HG02610 (cell line): Measurements from ENCODE around the gene HS6ST3.
"Not testable (repeated sequence)": the region's sequence is repeated elsewhere in the genome, so short reads cannot be mapped to it uniquely, and the experiment has no call there.

Source experiments
- ATAC-seq: cut with Tn5 transposase; IDR thresholded peaks from one replicate; pipeline ENCODE4 v1.9.1; 2021; ENCODE audit warnings: mild to moderate bottlenecking, moderate library complexity; ENCODE audit not compliant: unreplicated experiment

The HS6ST3 gene

GRCh38 chr13:96089749-96090239 lies at the start of gene HS6ST3:
TSS of gene HS6ST3 (plus strand) at chr13:96090107.
- ATAC-seq = peak; percentile 41

DNA sequence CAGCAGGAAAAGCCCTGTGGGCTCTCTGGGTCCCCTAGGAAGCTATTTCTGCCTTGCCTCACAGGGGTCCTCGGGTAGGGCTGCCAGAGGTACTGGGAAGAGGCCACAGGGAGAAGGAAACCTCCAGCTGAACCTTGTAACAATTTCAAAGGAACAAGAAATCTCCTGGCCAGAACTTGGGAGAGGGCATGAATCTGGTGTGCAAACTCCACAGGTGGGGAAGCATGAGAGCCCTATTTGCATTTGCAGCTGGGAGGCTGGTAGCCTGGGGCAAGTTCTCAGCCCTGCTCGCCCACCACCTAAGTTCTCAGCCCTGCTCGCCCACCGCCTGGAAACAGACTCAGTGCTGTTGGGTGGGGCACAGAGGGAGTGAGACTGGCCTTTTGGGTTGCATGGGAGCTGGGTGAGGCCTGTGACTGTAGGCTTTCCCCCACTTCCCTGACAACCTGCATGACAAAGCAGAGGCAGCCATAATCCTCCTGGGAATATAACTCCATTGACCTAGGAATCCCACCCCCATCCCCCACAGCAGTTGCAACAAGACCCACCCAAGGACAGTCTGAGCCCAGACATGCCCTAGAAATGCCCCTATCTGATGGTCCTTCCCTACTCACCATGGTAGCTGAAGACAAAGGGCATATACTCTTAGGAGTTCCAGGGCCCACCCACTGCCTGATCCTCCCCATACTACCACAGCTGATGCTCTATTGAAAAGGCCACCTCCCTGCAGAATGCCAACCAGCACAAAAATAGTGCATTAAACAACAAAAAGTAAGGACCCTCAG lies 48.4 kb upstream of the HS6ST3 start:
- no peak for ATAC-seq

DNA sequence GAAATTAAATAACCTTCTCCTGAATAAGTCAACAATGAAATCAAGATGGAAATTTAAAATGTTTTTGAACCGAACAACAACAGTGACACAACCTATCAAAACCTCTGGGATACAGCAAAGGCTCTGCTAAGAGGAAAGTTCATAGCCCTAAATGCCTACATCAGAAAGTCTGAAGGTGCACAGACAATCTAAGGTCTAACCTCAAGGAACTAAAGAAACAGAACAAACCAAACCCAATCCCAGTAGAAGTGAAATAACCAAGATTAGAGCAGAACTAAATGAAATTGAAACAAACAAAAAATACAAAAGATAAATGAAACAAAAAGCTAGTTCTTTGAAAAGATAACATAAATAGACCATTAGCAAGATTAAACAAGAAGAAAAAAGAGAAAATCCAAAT lies 45.7 kb upstream of the HS6ST3 start:
- ATAC-seq = no peak

DNA sequence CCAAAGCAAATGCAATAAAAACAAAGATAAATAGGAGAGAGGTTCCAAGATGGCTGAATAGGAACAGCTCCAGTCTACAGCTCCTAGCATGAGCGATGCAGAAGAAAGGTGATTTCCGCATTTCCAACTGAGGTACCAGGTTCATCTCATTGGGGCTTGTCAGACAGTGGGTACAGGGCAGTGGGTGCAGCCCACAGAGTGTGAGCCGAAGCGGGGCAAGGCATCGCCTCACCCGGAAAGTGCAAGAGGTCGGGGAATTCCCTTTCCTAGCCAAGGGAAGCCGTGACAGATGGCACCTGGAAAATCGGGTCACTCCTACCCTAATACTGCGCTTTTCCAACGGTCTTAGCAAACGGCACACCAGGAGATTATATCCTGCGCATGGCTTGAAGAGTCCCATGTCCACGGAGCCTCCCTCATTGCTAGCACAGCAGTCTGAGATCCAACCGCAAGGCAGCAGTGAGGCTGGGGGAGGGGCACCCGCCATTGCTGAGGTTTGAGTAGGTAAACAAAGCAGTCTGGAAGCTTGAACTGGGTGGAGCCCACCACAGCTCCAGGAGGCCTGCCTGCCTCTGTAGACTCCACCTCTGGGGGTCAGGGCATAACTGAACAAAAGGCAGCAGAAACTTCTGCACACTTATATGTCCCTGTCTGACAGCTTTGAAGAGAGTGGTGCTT lies 43.3 kb upstream of the HS6ST3 start:
- not testable (repeated sequence) for ATAC-seq

DNA sequence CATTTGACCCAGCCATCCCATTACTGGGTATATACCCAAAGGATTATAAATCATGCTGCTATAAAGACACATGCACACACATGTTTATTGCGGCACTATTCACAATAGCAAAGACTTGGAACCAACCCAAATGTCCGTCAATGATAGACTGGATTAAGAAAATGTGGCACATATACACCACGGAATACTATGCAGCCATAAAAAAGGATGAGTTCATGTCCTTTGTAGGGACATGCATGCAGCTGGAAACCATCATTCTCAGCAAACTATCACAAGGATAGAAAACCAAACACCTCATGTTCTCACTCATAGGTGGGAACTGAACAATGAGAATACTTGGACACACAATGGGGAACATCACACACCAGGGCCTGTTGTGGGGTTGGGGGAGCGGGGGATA lies 39.0 kb upstream of the HS6ST3 start:
- not testable (repeated sequence) for ATAC-seq

- ATAC-seq = not testable (repeated sequence)
These were observed 38.4 kb upstream of the HS6ST3 start for GRCh38 chr13:96051491-96051890.

- not testable (repeated sequence) for ATAC-seq
These were observed 38.0 kb upstream of the HS6ST3 start for GRCh38 chr13:96051946-96052345.

- peak; percentile 64 for ATAC-seq
These were observed 37.3 kb upstream of the HS6ST3 start for GRCh38 chr13:96052656-96053002.

GRCh38 chr13:96053003-96053703 lies 36.8 kb upstream of the HS6ST3 start, which contains the start of gene UGGT2:
TSS of gene UGGT2 (minus strand) at chr13:96053401. CDS start at chr13:96053312, 89 bp downstream.
- ATAC-seq = peak; percentile 95

DNA sequence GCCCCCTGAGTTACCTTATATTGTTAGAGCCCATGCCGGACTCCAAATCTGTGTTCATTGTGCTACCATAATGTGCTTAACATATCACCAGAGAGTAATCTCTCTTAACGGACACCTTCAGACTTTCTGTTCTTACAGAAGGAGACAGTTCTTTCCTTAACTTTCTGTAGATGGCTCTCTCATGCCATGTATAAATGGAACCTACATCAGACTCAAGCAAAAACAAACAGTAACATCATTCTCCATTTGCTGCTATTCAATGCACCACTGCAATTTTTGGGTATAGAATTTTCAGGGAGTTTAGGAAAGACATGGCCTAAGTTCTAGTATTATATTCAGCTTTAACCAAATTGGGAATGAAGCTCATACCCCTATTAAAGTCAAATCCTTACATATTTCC lies 24.1 kb upstream of the HS6ST3 start:
- ATAC-seq = no peak

GRCh38 chr13:96068729-96069128 lies 21.2 kb upstream of the HS6ST3 start:
- no peak for ATAC-seq

DNA sequence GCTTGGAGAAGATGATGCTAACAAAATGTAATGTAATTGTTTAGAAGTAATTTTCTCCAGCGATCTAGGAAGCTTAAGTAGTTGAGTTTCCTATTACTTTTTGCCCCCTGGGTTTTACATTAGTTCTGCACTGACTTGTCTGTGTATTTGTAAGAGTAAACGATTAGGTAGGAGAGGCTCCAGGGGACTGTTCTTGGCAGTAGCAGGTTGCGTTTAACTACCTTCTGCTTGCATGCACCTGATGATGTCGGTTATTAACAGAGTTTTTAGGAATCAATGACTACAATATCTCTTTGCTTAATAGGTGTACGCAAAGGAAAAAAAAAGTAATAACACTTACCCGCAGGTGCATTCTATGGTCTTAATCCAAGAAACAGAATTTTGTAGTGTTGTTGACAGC lies 18.4 kb upstream of the HS6ST3 start:
- no peak for ATAC-seq

GRCh38 chr13:96072392-96072791 lies 17.5 kb upstream of the HS6ST3 start:
- ATAC-seq = no peak

- ATAC-seq = no peak
These were observed 13.9 kb upstream of the HS6ST3 start for GRCh38 chr13:96075953-96076543.

DNA sequence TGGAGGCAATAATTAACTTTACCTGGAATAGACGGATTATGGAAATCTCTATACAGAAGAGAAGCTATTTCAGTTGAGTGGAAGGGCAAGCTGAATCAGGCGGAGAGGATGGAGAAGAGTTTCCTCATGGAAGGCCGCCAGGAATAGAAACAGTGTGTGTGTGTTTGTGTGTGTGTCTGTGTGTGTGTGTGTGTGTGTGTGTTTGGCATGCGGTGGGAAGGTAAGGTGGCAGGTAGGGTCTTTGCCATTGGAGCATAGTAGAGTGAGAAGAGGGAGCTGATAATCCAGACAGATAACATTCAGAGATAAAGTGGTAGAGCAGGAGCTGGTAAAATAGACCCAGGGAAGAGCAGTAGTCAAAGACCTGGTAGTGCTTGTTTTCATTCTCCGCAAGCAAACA lies 9.2 kb upstream of the HS6ST3 start:
- ATAC-seq = no peak

DNA sequence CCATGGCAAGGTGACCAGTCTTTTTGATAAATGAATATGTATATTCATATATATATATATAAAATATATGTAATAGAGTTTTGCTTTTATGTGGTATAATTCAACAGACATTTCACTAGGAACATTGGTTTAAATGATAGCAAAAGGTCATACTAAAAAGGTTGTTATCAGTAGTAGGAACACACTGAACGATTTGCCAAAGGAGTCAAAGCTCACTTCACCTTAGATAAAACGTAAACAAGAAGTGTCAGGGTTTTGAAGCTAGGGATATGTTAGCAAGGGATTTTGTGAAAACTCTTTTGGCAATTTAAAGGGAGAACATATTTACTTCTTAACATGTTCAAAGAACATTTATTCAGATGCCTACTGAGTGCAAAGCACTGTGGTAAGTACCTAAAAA lies 8.0 kb upstream of the HS6ST3 start:
- no peak for ATAC-seq

DNA sequence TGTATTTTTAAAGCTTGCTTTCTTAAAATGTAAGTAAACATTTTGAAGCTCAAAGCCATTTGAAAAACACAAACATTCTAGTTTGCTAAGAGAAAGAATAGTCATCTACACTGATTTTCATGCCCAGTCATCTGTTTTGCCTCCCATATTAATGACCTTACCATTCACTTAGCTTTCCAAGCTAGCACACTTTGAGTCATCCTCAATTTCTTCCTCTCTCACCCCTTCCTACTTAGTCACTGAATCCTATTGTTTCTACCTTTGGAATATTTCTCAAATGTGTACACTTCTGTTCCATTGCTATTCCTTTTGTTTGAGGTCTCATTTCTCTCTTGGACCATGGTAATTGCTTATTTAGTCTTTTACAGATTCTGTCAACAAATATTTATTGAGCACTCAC lies 7.3 kb upstream of the HS6ST3 start:
- ATAC-seq = no peak

DNA sequence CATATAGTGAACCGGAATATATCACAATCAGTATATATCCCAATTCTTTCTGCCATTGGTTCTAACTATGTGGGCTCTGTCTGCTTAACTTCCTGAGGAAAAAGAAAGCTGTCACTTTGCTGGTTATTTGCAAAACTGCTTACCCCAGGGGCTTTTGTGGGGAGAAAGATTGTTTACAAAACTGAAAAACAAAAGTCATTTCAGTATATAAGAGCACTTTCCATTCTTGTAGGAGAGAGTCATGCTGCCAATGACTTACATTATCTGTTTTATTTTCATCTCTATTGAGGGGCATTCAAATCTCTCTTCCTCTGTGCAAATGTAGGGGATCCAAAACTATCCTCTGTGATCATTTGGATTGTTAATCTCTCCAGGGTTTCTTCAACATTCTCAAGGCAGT lies 3.2 kb upstream of the HS6ST3 start:
- no peak for ATAC-seq

- no peak for ATAC-seq
These were observed 768 bp upstream of the HS6ST3 start for GRCh38 chr13:96089139-96089538.

DNA sequence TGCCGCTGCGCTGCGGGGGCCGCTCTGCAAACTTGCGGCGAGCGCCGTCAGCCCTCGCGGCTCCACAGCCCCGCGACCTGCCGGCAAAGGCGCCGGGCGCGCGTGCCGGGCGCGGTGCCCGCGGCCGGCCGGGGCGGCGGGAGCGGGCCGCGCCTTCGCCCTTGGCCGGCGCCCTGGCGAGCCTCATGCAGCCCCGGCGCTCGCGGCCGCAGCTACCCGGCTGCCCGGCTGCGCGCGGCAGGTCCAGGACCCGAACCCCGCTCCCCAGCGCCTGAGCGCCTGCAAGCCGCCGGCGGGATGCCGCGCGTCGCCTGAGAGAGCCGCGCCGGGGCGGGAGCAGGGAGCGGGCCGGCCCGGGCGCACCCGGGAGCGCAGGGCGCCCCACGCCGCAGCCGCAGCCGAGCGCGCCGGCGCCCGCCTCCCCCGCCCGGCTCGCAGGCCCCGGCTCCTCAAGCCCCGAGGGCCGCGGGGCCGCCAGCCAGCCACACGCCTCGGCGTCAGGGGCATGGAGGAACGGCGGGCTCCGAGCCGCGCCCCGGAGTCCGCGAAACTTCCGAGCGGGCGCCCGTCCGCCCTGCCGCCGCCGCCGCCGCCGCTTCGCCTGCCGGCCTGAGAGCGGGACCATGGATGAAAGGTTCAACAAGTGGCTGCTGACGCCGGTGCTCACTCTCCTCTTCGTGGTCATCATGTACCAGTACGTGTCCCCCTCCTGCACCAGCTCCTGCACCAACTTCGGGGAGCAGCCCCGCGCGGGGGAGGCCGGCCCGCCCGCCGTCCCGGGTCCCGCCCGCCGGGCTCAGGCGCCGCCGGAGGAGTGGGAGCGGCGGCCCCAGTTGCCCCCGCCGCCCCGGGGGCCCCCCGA lies 564 bp downstream of the HS6ST3 start:
- ATAC-seq = peak; percentile 34
